HFFc6 (cell line): ENCODE measurements around the gene FABP2. TPM values are rescaled to one million over a fixed set of nuclear protein-coding genes. Genes with fewer than 3 reads are reported as not detected.
"Not testable (repeated sequence)": the region's sequence is repeated elsewhere in the genome, so short reads cannot be mapped to it uniquely, and the experiment has no call there.

ENCODE experiments used
- DNase-seq: peaks from one replicate; pipeline ENCODE4 v3.0.0-alpha.2; 2018
- H3K27ac Mint-ChIP-seq: 2 replicates; pipeline ENCODE4 v1.8.0; 2020; ENCODE audit warnings: mild to moderate bottlenecking, mixed read lengths
- H3K27me3 Mint-ChIP-seq: 2 replicates; pipeline ENCODE4 v1.8.0; 2021; ENCODE audit warnings: mild to moderate bottlenecking, moderate library complexity, mixed read lengths; ENCODE audit not compliant: insufficient read depth
- H3K36me3 Mint-ChIP-seq: 2 replicates; pipeline ENCODE4 v1.8.0; 2021; ENCODE audit warnings: low read depth, mixed read lengths
- H3K4me1 Mint-ChIP-seq: 2 replicates; pipeline ENCODE4 v1.8.0; 2020; ENCODE audit warnings: low read depth, mixed read lengths
- H3K4me3 Mint-ChIP-seq: 2 replicates; pipeline ENCODE4 v1.8.0; 2020; ENCODE audit warnings: mild to moderate bottlenecking, moderate library complexity, mixed read lengths
- H3K9me3 Mint-ChIP-seq: 2 replicates; pipeline ENCODE4 v1.8.0; 2020; ENCODE audit warnings: mild to moderate bottlenecking, mixed read lengths
- total RNA-seq, 6 experiments: library from RNA; stranded (reverse); fragmentation: NEBNext Ultra II Directional; extraction: Animal tissue kit (Norgen Biotek cat#: 25700); gene quantifications; 2 replicates in 1 of 6; 3 replicates in 5 of 6; pipeline ENCODE4 v1.2.3, GENCODE V29; 2021
- TF ChIP-seq, protein P1 (sequence below): fragments of 200-600 bp; sonication (generic); IDR thresholded peaks from 2 replicates; pipeline ENCODE4 v1.5.0; 2021; ENCODE audit warnings: antibody characterized with exemption, mild to moderate bottlenecking

The FABP2 gene
- total RNA-seq, 6 experiments from 2014 or later: not detected

DNA sequence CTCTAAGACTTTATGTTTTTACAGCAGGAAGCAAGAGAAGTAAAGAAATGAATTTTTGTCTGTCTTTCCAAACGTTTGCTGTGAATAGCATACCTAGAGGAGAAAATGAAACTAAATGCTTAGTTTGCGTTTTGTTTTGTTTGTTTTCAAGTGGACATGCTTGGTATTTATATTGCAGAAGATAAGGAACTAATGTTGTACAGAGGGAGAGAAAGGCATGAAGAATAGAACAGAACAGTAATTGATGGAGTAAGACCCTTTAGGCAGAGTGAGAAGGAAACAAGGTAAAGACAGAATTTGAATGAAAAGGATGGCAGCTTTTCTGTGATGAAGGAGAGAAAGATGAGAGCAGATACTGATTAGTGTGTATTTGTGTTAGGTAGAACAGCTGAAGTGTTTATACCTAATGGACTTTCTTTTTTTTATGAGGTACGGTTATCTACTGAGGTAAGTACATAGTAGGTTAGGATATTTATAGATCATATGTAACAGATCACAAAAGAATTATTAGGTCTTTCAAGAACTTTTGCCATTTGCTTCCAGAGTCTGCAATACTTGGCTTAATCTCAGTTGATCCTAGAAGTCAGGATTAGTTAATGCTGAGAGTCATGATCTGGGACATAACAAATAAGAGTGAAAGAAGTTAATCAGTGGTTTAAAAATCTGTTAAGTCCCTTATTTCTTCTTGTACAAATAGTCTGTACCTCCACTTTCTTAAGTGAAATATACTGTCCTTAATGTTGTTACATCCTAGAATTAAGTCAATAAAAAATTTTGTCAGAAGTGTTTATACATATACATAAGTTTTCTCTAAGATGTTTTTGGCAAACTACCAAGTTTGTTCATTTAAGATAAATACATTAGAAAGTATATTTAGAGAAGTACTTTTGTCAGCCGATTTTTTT lies 36.8 kb downstream of the FABP2 start:
- DNase-seq: peak; percentile 30
- peaks cover 17% of the 10 kb centered on the region; the same call in 1 of the 2 replicates for H3K36me3 Mint-ChIP-seq
- H3K27me3 Mint-ChIP-seq: peaks cover 5% of the 10 kb centered on the region; the same call in 1 of the 2 replicates
- peaks cover 63% of the 10 kb centered on the region for H3K4me1 Mint-ChIP-seq
- TF ChIP-seq, protein P1, sequence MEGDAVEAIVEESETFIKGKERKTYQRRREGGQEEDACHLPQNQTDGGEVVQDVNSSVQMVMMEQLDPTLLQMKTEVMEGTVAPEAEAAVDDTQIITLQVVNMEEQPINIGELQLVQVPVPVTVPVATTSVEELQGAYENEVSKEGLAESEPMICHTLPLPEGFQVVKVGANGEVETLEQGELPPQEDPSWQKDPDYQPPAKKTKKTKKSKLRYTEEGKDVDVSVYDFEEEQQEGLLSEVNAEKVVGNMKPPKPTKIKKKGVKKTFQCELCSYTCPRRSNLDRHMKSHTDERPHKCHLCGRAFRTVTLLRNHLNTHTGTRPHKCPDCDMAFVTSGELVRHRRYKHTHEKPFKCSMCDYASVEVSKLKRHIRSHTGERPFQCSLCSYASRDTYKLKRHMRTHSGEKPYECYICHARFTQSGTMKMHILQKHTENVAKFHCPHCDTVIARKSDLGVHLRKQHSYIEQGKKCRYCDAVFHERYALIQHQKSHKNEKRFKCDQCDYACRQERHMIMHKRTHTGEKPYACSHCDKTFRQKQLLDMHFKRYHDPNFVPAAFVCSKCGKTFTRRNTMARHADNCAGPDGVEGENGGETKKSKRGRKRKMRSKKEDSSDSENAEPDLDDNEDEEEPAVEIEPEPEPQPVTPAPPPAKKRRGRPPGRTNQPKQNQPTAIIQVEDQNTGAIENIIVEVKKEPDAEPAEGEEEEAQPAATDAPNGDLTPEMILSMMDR: peak; percentile 37; the same call in 1 of the 2 replicates
- peak overlapping the region; percentile 86 for H3K4me3 Mint-ChIP-seq
- no peaks in the 10 kb centered on the region for H3K9me3 Mint-ChIP-seq
- peak overlapping the region; percentile 69 for H3K27ac Mint-ChIP-seq

DNA sequence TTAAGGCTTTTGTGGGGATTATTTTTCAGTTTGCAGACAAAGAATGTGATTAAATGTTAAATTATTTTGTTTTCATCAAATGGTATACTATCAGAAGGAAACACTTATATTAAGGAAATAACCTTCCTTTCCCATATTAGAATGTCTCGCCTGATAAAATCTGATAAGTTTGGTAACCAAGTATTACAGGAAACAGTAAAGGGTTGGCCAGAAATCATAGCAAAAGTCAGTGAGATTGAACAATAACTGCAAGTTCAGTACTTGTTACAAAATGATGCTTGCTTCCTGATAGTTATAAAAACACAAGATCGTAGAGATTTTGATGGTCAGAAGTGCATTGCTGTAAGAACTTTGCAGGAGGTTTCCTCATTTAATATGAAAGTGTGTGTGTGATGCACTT lies 40.5 kb downstream of the FABP2 start:
- Mint-ChIP-seq H3K36me3 (peaks cover 13% of the 10 kb centered on the region; the same call in 1 of the 2 replicates), H3K27ac (no peak overlapping the region), H3K4me1 (peaks cover 53% of the 10 kb centered on the region), H3K9me3 (no peaks in the 10 kb centered on the region), H3K4me3 (no peak overlapping the region), H3K27me3 (peaks cover 5% of the 10 kb centered on the region; the same call in 1 of the 2 replicates)
- TF ChIP-seq, protein P1: no peak
- no peak for DNase-seq

DNA sequence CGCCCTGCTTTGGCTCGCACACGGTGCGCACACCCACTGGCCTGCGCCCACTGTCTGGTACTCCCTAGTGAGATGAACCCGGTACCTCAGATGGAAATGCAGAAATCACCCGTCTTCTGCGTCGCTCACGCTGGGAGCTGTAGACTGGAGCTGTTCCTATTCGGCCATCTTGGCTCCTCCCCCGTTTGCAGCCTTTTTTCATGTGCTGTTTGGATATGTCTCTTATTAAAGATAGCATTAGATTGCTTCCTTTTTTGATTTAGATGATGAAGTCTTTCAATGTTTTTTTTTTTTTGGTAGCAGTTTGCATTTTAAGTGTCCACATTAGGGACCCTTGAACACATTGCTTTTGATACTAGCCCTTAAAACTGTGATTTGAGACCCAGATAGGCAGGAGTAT lies 42.0 kb downstream of the FABP2 start:
- DNase-seq, H3K27me3 Mint-ChIP-seq, H3K4me3 Mint-ChIP-seq, H3K27ac Mint-ChIP-seq, H3K9me3 Mint-ChIP-seq: not testable (repeated sequence)
- Mint-ChIP-seq H3K36me3 (peaks cover 13% of the 10 kb centered on the region; the same call in 1 of the 2 replicates), H3K4me1 (peaks cover 41% of the 10 kb centered on the region)

DNA sequence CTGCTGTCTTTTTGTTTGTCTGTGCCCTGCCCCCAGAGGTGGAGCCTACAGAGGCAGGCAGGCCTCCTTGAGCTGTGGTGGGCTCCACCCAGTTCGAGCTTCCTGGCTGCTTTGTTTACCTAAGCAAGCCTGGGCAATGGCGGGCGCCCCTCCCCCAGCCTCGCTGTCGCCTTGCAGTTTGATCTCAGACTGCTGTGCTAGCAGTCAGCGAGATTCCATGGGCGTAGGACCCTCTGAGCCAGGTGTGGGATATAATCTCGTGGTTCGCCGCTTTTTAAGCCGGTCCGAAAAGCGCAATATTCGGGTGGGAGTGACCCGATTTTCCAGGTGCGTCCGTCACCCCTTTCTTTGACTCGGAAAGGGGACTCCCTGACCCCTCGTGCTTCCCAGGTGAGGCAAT lies 42.4 kb downstream of the FABP2 start:
- H3K27ac Mint-ChIP-seq, DNase-seq, H3K27me3 Mint-ChIP-seq, H3K4me3 Mint-ChIP-seq, H3K9me3 Mint-ChIP-seq: not testable (repeated sequence)
- Mint-ChIP-seq H3K36me3 (peaks cover 13% of the 10 kb centered on the region; the same call in 1 of the 2 replicates), H3K4me1 (peaks cover 37% of the 10 kb centered on the region)

DNA sequence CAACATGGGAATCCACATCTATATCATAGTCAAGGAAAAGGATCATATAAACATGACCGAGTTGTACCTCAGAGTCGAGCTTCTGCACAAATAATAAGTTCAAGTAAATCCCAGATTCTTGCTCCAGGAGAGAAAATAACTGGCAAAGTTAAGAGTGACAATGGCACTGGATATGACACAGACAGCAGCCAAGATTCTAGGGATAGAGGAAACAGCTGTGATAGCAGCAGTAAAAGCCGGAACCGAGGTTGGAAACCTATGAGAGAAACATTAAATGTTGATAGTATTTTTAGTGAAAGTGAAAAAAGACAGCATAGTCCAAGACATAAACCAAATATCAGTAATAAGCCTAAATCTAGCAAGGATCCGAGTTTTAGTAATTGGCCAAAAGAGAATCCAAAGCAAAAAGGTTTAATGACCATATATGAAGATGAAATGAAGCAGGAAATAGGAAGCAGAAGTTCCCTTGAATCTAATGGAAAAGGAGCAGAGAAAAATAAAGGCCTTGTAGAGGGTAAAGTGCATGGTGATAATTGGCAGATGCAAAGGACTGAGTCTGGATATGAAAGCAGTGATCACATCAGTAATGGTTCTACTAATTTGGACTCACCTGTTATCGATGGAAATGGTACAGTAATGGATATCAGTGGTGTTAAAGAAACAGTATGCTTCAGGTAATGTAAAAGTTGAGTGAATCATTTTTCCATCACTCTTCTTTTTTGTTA lies 50.4 kb downstream of the FABP2 start:
- no peak overlapping the region for H3K27ac Mint-ChIP-seq
- H3K36me3 Mint-ChIP-seq: peaks cover 34% of the 10 kb centered on the region
- TF ChIP-seq, protein P1: no peak

DNA sequence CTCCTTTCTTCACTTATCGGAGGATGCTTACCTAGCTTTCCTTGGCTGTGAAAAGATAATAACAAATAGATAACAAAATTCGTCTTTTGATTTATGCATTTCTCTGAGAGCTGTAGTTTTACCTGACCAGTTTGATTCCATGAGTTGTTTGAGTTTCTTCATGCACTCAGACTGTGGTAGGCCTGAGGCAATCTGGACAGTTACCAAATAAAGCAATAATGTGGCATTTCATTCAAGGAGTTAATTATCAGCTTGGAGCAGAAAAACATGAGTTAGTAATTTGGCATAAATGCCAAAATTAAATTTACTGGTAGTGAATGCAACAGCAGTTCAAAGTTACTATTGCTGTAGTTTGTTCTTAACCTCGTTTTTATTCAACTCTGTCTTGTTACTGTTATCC lies 53.5 kb downstream of the FABP2 start:
- Mint-ChIP-seq H3K27me3 (peaks cover 2% of the 10 kb centered on the region), H3K9me3 (no peaks in the 10 kb centered on the region), H3K27ac (no peak overlapping the region; the same call in 1 of the 2 replicates), H3K36me3 (peaks cover 45% of the 10 kb centered on the region), H3K4me1 (no peaks in the 10 kb centered on the region; the same call in 1 of the 2 replicates), H3K4me3 (no peak overlapping the region)
- DNase-seq: no peak
- TF ChIP-seq, protein P1: no peak

More for the DNA sequence above, 50.4 kb downstream of the FABP2 start:
- Mint-ChIP-seq H3K9me3 (no peaks in the 10 kb centered on the region), H3K4me1 (no peaks in the 10 kb centered on the region; the same call in 1 of the 2 replicates), H3K4me3 (no peak overlapping the region), H3K27me3 (no peaks in the 10 kb centered on the region; the same call in none of the 2 replicates)
- DNase-seq: no peak

Other genes starting within 250 kb of the FABP2 start
- under 1 TPM; 0.28 to 0.71 (median 0.37) TPM for gene MYOZ2, start 186.3 kb downstream of the FABP2 start, total RNA-seq
- 100 to 1,000 TPM; 113 to 187 (median 120) TPM for gene USP53, start 109.4 kb downstream of the FABP2 start, total RNA-seq